GM18520 (cell line): Measurements from ENCODE around the gene PITPNC1.
"Not testable (repeated sequence)": the region's sequence is repeated elsewhere in the genome, so short reads cannot be mapped to it uniquely, and the experiment has no call there.

Source experiments
- ATAC-seq: cut with Tn5 transposase; IDR thresholded peaks from one replicate; pipeline ENCODE4 v1.9.1; 2021; ENCODE audit not compliant: unreplicated experiment

Gene PITPNC1

GRCh38 chr17:67637901-67638641 is 261.0 kb downstream of the PITPNC1 start:
- ATAC-seq = no peak

GRCh38 chr17:67638871-67639270 is 261.8 kb downstream of the PITPNC1 start:
- ATAC-seq = no peak

GRCh38 chr17:67639555-67639954 is 262.5 kb downstream of the PITPNC1 start:
- no peak for ATAC-seq

- no peak for ATAC-seq
Observed at GRCh38 chr17:67639979-67640378, 262.9 kb downstream of the PITPNC1 start.

GRCh38 chr17:67642488-67642887 is 265.4 kb downstream of the PITPNC1 start:
- ATAC-seq = no peak

GRCh38 chr17:67644061-67644460 is 267.0 kb downstream of the PITPNC1 start:
- ATAC-seq = no peak

- not testable (repeated sequence) for ATAC-seq
Observed at GRCh38 chr17:67645195-67645594, 268.1 kb downstream of the PITPNC1 start.

- no peak for ATAC-seq
Observed at GRCh38 chr17:67646472-67646871, 269.4 kb downstream of the PITPNC1 start.

- ATAC-seq = no peak
Observed at GRCh38 chr17:67647482-67647881, 270.4 kb downstream of the PITPNC1 start.

GRCh38 chr17:67648032-67648905 is 271.2 kb downstream of the PITPNC1 start:
- ATAC-seq = no peak

GRCh38 chr17:67648906-67649295 is 271.8 kb downstream of the PITPNC1 start:
- ATAC-seq = not testable (repeated sequence)

- no peak for ATAC-seq
Observed at GRCh38 chr17:67649891-67650290, 272.8 kb downstream of the PITPNC1 start.

- ATAC-seq = not testable (repeated sequence)
Observed at GRCh38 chr17:67651218-67651579, 274.1 kb downstream of the PITPNC1 start.

GRCh38 chr17:67652433-67652832 is 275.4 kb downstream of the PITPNC1 start:
- no peak for ATAC-seq

- no peak for ATAC-seq
Observed at GRCh38 chr17:67655478-67656148, 278.5 kb downstream of the PITPNC1 start.

GRCh38 chr17:67656494-67657203 is 279.6 kb downstream of the PITPNC1 start:
- ATAC-seq = peak; percentile 45

GRCh38 chr17:67657596-67657995 is 280.5 kb downstream of the PITPNC1 start:
- no peak for ATAC-seq

GRCh38 chr17:67658265-67658664 is 281.2 kb downstream of the PITPNC1 start:
- ATAC-seq = no peak

- no peak for ATAC-seq
Observed at GRCh38 chr17:67659028-67659427, 281.9 kb downstream of the PITPNC1 start.

- no peak for ATAC-seq
Observed at GRCh38 chr17:67662712-67663111, 285.6 kb downstream of the PITPNC1 start.

GRCh38 chr17:67663457-67663856 is 286.4 kb downstream of the PITPNC1 start:
- no peak for ATAC-seq
